ENCODE data around the gene TMEM185A. TPM values are rescaled to one million over a fixed set of nuclear protein-coding genes. Genes with fewer than 3 reads are reported as not detected.
"Not testable (repeated sequence)": the region's sequence is repeated elsewhere in the genome, so short reads cannot be mapped to it uniquely, and the experiment has no call there.

TMEM185A gene
- total RNA-seq, 4 donors from 2014 or later: 7.9 to 19.3 (median 15.3) TPM

DNA sequence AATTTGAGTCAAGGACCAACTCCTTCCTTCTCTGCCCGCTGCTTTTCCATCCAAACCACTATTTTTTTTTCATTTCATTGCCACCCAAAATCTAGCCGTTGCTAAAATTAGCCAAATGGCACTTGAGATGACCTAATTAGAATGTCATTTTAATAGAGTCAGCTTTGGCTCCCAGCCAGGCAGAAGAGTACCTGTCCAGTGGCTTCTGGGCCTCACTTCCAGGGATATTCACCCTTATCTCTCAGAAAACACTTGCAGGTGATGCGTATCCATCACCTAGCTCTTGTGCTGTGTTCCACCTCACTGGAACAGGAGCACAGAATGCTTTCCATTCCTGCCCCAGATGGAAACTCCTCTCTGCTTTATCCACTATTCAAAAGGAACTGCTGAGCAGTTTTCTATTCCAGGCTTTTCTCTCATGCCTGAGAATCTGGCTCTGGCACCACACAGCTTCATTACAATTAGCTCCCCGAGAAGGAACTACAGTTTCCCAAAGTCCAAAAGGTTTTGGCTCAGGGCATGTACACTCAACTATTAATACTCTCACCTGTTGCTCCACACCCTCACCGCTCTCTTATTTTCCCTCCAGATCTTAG lies 62.8 kb downstream of the TMEM185A start:
- 59 to 83% methylated on average over 3 to 4 of the region's 5 CpGs for WGBS, 2 donors
- Histone ChIP-seq H3K27me3 (no peaks in the 10 kb centered on the region), H3K4me3 (no peak overlapping the region), H3K4me1 (no peaks in the 10 kb centered on the region), H3K9me3 (no peaks in the 10 kb centered on the region), H3K27ac (no peak overlapping the region), H3K36me3 (no peaks in the 10 kb centered on the region)
- TF ChIP-seq, protein P1, sequence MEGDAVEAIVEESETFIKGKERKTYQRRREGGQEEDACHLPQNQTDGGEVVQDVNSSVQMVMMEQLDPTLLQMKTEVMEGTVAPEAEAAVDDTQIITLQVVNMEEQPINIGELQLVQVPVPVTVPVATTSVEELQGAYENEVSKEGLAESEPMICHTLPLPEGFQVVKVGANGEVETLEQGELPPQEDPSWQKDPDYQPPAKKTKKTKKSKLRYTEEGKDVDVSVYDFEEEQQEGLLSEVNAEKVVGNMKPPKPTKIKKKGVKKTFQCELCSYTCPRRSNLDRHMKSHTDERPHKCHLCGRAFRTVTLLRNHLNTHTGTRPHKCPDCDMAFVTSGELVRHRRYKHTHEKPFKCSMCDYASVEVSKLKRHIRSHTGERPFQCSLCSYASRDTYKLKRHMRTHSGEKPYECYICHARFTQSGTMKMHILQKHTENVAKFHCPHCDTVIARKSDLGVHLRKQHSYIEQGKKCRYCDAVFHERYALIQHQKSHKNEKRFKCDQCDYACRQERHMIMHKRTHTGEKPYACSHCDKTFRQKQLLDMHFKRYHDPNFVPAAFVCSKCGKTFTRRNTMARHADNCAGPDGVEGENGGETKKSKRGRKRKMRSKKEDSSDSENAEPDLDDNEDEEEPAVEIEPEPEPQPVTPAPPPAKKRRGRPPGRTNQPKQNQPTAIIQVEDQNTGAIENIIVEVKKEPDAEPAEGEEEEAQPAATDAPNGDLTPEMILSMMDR (IDR thresholded peaks at IDR 0.05): no peak
- DNase-seq: no peak
- intact Hi-C loops (cut with DNase I): loop anchor here (10.0 kb wide), 1 partner anchor 66 kb away; the partner anchor contains the start of gene TMEM185A

DNA sequence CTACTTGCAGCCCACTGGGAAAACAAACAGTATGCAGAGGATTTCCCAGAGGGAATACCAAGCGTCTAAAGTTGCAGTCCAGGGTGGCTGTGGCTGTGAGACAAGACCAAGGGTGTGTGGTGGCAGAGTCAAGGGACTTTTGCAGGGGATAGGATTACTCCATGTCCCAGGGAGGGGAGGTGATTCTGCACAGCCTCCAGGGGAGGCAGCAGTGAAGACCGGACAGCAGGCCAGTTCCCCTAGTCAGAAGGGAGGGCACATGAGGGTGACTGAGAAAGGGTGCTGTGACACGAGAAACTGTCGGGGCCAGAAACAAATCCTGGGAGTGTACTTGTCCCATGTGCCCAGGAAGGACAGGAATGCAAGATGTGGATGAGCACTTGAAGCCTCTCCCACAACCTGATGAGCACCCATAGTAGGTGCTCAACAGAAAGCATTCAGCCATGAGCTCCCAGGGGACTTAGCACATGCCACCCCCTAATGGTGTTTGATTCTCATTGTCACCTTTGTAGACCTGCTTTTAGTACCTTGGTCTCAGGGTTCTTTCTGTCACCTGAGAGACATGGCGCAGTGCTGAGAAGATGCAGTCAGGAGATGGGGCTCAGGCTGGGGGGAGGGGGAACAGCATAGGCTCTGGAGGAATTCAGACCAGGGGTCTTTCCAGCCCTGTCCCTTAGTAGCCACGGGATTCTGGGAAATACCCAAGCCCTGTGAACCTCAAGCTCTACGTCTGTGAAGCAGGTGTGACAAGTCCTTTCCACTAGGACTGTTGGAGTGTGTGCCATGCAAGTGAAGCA lies 63.8 kb downstream of the TMEM185A start:
- no peaks in the 10 kb centered on the region for H3K27me3 ChIP-seq
- no peak overlapping the region for H3K27ac ChIP-seq

DNA sequence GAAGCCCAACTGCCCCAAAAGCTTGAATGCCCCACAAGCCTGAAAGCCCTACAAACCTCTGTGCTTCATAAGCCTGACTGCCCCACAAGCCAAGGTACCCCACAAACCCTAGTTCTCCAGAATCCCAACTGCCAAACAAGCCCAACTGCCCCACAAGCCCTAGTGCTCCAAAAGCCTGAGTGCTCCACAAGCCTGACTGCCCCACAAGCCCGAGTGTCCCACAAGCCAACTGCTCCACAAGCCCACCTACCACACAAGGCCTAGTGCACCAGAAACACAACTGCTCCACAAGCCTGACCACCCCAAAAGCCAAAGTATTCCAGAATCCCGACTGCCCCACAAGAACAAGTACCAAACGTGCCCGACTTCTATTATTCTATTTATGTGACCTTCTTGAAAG lies 68.2 kb downstream of the TMEM185A start:
- Histone ChIP-seq H3K4me1 (no peaks in the 10 kb centered on the region), H3K36me3 (no peaks in the 10 kb centered on the region), H3K9me3 (no peaks in the 10 kb centered on the region), H3K27me3 (no peaks in the 10 kb centered on the region), H3K4me3 (no peak overlapping the region), H3K27ac (no peak overlapping the region)
- 73 to 100% methylated on average over 2 to 4 of the region's 4 CpGs for WGBS, 2 donors
- no peak for DNase-seq
- intact Hi-C loops (cut with DNase I): loop anchor here (10.0 kb wide), 1 partner anchor 71 kb away; the partner anchor contains the start of gene TMEM185A
- no peak for TF ChIP-seq POLR2A (IDR thresholded peaks at IDR 0.05)
- TF ChIP-seq, protein P1 (IDR thresholded peaks at IDR 0.05): no peak

More for the DNA sequence above, 63.8 kb downstream of the TMEM185A start:
- no peak for DNase-seq
- no peak for TF ChIP-seq POLR2A (IDR thresholded peaks at IDR 0.05)
- TF ChIP-seq, protein P1 (IDR thresholded peaks at IDR 0.05): no peak
- Histone ChIP-seq H3K4me3 (no peak overlapping the region), H3K9me3 (no peaks in the 10 kb centered on the region), H3K36me3 (no peaks in the 10 kb centered on the region), H3K4me1 (no peaks in the 10 kb centered on the region)
- intact Hi-C loops (cut with DNase I): loop anchor here (10.0 kb wide), 1 partner anchor 67 kb away; the partner anchor contains the start of gene TMEM185A
- 72 to 86% methylated on average over 6 of the region's 7 CpGs for WGBS, 2 donors

DNA sequence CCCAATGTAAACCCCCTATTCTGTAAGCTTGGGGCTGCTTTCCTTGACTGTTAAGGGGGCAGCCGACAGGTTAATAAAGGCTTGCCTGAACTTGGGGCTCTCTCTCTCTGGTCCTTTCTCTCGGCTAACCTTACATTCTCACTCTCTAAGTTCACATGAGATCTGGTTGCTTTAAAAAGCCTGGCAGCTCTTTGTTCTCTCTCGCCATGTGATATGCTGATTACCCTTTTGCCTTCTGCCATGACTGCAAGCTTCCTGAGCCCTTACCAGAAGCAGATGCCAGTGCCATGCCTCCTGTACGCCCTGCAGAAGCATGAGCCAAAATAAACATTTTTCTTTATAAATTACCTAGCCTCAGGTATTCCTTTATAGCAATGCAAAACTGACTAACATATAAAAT lies 76.3 kb downstream of the TMEM185A start:
- H3K4me1 ChIP-seq; H3K27me3 ChIP-seq; intact Hi-C loops (cut with DNase I); H3K27ac ChIP-seq; DNase-seq; H3K36me3 ChIP-seq; H3K4me3 ChIP-seq; H3K9me3 ChIP-seq: not testable (repeated sequence)
- no CpG with 5 or more reads among the region's 4 CpGs for WGBS, 2 donors

DNA sequence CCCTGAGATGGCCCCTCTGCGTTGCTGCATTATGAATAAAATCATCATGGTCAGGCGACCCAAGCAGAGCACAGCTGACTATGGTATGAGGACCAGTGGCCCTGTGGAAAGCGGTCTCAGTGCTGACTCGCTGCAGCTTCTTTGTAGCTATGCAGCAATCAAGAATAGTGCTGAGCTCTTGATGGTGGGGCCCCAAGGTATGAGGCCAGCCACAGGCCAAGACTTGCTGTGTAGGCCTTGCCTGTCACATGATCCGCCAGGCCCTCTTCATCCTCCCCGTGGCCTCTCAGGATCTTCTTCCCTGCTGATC lies 79.7 kb downstream of the TMEM185A start:
- H3K27ac ChIP-seq; H3K4me3 ChIP-seq; DNase-seq; intact Hi-C loops (cut with DNase I); H3K36me3 ChIP-seq; H3K9me3 ChIP-seq; H3K4me1 ChIP-seq; H3K27me3 ChIP-seq: not testable (repeated sequence)
- WGBS, 2 donors: 100% methylated on average over 1 of the region's 6 CpGs; no CpG with 5 or more reads in 1 of the 2 donors

DNA sequence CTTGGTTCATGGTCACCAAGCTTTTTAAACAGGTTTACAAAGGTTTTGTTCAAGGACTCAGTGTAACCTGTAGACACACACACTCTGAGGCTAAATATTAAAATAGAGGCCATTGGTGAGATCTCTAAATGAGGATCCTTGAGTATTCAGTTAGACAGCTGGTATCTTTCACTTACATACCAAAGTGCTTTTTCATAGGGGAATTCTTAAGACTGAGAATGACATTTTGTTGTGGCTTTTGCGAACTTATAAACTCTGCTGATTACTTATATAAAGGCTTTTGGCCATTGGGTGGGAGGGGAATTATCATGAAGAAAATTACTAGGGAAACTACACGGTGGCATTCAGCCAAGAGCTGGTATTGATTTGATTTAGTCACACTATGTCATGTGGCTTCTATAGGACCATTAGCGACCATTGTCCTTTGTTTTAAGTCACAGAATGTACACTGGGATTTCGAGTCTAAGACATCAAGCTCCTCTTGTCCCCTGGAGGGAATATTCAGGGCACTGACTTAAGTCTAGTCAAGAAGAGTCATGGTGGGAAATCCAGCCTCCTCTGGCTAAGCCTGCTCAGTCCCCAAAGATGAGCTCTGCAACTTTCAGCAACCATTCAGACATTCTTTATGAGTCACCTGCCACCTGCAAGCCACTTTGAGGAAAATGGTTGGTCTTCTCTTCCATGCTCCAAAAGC lies 80.2 kb downstream of the TMEM185A start:
- H3K27me3 ChIP-seq; DNase-seq; H3K27ac ChIP-seq; H3K9me3 ChIP-seq; H3K4me3 ChIP-seq; H3K36me3 ChIP-seq; H3K4me1 ChIP-seq; intact Hi-C loops (cut with DNase I): not testable (repeated sequence)
- no CpG with 5 or more reads among the region's 4 CpGs for WGBS, 2 donors

DNA sequence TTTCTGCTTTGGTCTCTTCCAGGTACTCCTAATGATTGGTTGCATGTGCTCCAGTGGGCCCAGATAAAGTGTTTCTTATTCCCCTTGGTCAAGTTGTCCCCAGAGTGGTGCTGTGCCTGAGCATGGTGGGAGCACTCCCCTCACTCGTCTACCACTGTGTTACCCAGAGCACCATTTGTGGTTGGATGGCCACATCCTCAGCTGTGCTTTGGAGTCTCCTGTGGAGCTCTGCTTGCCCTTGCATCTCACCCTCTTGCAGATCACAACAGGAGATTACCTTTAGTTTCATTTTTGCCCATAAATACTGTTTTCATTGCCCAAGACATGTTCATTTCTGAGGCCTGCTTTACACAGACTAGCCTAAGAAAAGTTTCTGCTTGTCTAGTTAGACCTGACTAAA lies 81.1 kb downstream of the TMEM185A start:
- DNase-seq; H3K27me3 ChIP-seq; H3K27ac ChIP-seq; H3K36me3 ChIP-seq; H3K4me3 ChIP-seq; H3K9me3 ChIP-seq; H3K4me1 ChIP-seq; intact Hi-C loops (cut with DNase I): not testable (repeated sequence)
- WGBS, 2 donors: 75 to 83% methylated on average over 1 of the region's 1 CpG

DNA sequence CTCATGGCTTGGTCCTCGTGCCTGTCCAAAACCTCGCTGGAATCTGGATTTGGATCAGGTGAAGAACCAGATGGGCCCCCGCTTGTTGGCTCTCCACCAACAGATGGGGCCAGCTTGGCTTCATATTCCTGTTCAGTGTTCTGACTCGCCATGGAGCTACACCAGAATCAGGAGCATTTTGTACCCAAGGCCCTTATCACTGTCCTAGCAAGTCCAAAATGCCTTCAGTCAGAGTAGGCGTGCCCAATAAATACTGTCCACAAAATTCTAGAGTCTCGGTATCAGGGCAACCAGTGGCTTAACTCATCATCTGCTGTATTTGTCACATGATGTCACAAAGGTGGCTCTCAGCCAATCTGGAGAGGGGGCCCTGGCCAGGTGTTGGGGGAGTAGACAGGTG lies 81.9 kb downstream of the TMEM185A start, which contains the start of gene HSFX3:
HSFX3 (minus strand) TSS at position 224 of the 400 bp plus-strand sequence; CDS start at position 152, 72 bp downstream.
- H3K4me1 ChIP-seq; H3K36me3 ChIP-seq; H3K27ac ChIP-seq; intact Hi-C loops (cut with DNase I); H3K27me3 ChIP-seq; H3K9me3 ChIP-seq; H3K4me3 ChIP-seq; DNase-seq: not testable (repeated sequence)
- WGBS, 2 donors: no CpG with 5 or more reads among the region's 6 CpGs

DNA sequence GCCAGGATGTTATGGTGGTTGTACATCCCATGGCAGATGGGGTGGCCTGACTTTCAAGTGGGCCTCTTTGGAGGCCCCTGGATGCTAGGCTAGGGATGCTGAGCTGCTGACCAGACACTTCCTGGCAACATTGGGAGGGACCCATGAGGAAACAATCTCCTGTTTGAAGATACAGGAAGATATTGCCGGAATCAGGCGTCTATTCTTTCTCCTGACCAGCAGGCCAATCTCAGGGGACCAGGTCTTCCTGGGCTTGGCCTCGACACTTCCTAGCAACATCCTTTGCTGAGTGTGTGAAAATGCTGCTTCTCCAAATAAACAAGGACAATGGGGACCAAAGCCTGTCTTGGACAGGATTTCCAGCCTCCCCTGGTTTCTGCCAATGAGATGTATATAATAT lies 83.8 kb downstream of the TMEM185A start:
- DNase-seq; intact Hi-C loops (cut with DNase I); H3K4me3 ChIP-seq; H3K27me3 ChIP-seq; H3K4me1 ChIP-seq; H3K36me3 ChIP-seq; H3K27ac ChIP-seq; H3K9me3 ChIP-seq: not testable (repeated sequence)
- WGBS, 2 donors: no CpG with 5 or more reads among the region's 3 CpGs

Data from esophagus squamous epithelium (tissue), 5 donors.